HG02938 (cell line): ENCODE data around the gene SLC24A1.
"Not testable (repeated sequence)": the region's sequence is repeated elsewhere in the genome, so short reads cannot be mapped to it uniquely, and the experiment has no call there.

Experiments
- ATAC-seq: cut with Tn5 transposase; IDR thresholded peaks from one replicate; pipeline ENCODE4 v1.9.1; 2021; ENCODE audit warnings: mild to moderate bottlenecking, moderate library complexity; ENCODE audit not compliant: unreplicated experiment

SLC24A1 gene

DNA sequence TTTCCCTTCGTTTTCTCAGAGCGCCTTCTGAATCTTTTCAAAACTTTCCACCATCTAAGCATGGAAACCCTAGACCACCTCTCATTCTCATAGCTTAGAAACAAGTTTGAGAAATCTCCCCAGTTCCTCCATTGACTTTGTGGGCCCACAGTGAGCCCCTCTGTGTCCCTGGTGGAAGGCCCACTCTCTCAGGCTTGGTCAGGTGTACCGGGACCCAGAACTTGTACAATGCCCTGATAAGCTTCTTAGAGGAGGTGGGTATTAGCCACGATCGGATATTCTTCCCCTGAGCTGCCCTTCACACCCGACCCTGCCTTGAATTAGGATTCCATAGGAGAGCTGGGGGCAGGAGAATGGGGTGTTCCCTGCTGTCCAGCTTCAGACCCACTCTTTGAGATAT lies at the start of gene SLC24A1:
Gene SLC24A1 (plus strand): TSS at position 301 of the 400 bp plus-strand sequence. CDS start 2,143 bp downstream, outside the sequence.
- no peak for ATAC-seq

DNA sequence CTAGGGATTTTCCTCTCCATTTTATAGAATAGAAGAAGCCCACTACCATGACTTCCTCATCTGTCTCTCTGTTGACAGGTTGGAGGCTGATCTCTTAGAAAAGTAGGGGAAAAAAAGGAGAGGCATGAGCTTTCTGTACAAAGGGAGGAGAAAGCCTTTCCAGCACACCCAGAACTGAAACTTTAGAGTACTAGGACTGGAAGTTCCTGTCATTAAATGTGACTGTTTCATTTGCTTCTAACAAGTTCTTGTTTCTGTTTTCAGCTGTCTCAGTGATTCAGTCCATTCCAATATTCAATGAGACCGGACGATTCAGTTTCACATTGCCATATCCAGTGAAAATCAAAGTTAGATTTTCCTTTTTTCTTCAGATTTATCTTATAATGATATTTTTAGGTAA lies 49.8 kb upstream of the SLC24A1 start:
- ATAC-seq, result no peak

DNA sequence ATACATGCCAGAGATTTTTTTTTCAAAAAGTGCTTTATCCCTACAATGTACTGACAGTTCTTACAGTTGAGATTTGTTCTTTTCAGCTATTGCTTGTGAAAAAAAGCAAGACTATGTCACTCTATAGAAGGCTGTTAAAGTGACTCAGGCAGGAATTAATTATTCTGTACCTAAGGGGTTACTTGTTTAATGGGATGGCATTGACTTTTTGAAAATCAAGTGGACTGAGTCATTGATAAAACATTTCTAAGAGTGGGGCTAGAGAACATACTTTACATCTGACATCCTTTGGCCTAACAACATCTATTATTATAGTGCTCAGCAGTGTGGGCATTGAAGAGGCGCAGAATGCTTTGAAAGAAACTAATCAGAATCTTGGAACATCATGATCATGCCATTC lies 45.1 kb upstream of the SLC24A1 start:
- ATAC-seq, result no peak

DNA sequence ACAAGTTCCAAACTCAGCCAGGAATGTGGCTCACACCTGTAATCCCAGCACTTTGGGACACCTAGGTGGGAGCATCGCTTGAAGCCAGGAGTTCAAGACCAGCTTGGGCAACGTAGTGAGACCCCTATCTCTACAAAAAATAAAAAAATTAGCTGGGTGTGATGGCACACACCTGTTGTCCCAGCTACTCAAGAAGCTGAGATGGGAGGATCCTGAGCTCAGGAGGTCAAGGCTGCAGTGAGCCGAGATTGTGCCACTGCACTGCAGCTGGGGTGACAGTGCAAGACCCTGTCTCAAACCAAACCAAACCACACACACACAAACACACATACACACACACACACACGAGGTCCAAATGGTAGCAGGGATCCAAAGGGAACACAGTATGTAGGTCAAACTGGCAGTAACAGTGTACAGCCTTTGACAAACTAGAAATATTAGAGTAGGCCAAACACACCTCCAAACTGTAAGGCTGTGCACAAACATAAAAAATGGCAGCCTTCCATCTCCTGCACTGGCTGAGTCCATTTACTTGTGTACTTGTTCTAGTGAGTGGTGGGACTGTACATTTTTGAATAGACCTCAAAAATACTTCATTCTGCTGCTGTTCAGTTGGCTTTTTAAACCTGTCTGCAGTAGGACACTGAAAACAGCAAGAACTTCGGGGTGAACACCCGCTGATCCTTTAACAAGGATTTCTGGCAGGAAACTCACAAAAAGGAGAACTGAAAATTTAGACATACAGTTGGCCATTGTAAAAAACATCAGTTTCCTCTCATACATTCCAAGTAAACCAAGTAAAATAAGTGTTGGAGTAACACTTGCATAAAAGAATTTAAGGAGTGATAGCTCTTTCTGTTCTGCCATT lies 44.4 kb upstream of the SLC24A1 start:
- no peak for ATAC-seq

DNA sequence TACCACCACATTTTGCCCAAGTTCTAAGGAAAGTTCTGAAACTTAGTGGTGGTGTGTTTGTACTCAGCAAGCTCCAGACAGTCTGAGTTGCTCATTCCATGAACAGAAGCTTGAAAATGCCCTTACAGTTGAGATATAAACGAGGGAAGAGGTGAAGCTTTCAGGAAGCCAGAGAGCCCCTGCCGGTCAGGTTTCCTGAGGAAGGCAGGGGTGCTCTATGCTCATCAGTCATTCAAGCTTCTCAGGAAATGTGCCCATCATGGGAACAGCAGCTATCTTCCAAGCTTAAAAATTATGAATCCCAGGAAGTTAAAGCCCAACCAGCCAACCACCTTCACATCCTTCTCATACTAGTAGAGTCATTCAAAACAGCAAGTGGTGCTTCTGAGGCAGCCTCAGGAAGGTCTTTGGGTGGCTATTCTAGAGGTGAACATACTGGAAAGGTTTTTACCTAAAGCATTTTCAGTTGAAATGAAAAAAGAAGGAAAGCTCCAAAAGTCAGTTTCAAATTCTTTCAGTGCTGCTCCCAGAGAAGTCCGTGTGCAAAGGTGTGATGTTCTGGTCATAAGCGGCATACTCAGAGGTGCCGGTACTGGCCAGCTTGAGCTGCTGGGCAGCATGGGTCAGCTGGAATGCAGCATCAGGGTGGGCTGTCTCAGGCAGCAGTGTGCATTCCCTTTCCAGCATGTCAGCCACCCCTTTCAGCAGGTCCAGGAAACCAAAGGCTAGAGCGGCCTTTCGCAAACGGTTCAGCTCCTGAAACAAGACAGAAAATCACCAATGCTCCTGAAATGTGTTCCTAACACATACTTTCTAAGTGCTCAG lies 42.6 kb upstream of the SLC24A1 start:
- ATAC-seq, result no peak

DNA sequence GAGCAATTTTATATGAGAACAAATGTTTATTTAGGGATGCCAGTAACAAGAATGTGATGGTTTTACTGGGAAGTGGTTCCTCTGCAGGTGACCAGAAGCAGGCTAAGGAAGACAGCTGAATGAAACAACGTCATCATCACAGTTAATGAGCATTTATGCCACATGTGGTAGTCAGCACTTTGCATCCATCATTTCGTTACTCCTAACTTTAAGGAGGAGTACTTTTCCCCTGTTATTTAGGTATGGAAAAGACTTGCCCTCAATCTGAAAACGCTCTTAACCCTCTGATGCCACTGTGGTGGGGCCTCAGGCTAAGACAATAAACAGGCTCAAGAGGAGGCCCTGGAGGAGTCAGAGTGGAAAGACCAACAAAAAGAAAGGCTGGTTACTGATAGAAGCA lies 42.0 kb upstream of the SLC24A1 start:
- ATAC-seq, result no peak

DNA sequence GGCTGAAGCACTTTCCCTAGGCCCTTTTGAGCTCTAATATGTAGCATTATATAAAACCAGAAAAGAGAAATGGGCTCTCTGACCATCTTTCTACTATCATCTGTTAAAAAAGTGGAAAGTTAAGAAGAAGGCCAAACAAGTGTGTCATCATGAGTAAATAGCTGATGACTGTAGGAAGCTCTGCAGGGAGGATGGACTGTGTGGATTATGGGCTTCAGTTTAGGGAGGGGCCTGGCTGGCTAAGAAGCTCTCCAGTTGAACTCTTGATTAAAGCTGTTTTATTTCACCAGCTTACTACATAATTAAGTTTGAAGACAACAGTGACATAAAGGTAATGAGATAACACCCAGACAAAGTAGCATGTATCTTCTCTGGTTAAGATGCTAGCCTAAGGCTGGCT lies 41.5 kb upstream of the SLC24A1 start:
- ATAC-seq, result no peak

DNA sequence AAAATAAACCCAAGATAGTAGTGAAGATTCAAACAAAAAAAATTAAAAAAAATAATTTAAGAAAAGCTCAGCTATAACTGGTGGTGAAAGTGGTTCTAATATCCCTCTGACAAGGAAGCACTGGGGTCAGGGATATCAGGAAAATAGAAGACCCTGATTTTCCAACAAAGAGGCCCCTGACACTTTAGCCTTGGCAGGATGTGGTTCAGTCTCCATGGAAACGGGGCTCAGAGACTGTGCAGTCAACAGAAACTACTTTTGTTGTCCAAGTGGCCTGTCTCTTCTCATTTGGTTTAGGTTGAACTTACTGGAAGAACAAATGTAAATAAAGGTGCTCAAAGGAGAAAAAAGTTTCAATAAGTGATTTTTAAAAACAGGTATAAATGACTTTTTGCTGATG lies 38.0 kb upstream of the SLC24A1 start:
- ATAC-seq, result peak; percentile 71

DNA sequence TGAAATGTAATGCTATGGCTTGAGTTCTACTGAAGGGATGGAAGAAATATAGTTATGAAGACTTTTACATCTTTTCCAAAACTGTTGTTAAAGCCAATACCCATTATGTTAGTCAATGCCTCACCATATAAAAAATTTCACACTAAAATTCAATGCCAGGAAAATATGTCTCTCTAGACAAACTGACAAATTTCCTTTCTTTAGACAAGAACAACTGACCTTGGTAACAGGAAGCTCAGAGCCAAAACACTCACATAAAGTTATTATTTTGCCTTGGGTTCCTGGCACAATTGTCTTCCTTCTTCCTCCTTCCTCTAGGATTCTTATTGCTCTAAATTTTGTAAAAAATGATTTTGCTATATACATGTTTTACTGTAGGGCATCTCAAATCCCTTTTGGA lies 37.5 kb upstream of the SLC24A1 start:
- no peak for ATAC-seq

DNA sequence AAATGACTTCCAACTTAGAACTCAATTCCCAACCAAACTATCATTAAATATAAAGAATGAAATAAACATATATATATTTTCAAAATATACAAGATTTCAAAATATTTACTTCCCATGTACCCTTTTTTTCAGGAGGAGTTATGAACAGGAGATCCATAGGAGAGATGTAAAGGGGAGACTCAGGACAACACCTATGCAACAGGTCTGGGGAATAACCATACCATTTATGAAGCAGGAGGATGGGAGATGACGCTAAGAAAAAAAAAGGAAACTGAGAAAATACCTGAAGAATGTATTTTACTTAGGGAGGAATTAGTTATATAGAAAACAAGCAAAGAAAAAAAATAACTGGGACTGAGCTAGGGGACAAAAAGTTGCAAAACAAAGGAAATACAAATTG lies 34.6 kb upstream of the SLC24A1 start:
- no peak for ATAC-seq

DNA sequence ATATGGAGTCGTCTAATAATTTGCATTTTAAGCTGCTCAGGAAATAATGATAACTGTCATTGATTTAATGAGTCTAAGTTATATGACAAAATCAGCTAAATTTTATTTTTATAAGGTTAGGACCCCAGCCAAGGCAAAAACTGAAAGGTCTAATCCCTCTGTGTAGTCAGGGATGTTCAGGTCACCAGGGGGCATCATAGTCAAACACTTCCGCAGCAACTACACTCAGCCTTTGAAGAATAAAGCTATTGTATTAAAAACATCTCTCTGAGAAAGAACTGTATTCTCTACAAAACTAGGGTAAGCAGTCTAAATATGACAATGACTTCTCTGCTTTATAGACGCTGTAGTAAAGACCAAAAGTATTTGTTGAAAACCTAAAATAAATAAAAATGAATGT lies 25.8 kb upstream of the SLC24A1 start:
- ATAC-seq, result no peak

DNA sequence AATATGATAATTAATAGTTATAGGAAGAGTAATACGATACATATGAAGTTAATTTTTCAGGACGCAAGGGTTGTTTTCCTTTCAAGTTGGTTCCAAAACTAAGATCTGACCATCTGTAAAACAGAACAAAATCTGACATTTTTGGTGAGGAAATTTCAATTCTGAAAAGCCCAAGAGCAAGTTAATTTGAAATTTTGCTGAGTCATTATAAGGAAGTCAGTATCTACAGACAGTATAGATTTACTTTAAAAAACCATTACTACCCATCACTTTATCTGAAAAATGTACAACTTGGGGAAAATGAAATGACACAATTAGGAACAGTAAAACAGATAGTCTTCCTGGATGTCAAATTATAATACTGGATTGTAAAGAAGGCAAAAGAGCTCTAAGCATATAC lies 23.3 kb upstream of the SLC24A1 start:
- ATAC-seq, result no peak

DNA sequence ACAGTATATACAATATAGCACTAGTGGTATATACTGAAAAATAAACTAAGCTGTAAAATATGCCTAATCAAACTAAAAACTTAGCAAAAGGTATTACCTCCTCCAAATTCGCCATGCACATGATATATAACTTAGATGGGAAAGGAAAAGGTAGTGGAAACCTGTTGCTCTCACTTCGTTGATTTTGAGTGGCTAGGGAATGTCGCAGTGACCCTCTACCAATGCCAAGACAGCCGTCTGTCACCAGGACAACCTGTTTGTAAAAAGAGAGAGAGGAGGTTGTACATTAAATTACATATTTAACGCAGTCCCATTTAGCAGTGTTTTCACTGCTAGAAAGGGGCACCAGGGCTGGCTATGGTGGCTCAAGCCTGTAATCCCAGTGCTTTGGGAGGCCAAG lies 22.1 kb upstream of the SLC24A1 start:
- ATAC-seq, result no peak

DNA sequence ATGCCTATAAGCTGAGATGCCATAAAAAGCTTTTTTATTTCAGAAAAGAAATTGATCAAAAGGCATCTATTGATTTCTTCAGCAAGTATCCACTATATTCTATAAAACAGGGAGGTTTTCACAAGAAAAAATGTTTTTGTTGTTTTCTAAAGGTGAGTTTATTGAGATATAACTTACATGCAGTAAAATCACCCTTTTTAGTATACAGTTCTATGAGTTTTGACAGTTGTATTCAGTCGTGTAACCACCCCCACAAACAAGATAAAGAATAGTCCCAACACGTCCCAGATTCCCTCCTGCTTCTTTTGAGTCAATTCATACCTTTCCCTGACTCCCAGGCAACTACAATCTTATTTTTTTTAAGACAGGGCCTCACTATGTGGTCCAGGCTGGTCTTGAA lies 18.6 kb upstream of the SLC24A1 start:
- ATAC-seq, result no peak

DNA sequence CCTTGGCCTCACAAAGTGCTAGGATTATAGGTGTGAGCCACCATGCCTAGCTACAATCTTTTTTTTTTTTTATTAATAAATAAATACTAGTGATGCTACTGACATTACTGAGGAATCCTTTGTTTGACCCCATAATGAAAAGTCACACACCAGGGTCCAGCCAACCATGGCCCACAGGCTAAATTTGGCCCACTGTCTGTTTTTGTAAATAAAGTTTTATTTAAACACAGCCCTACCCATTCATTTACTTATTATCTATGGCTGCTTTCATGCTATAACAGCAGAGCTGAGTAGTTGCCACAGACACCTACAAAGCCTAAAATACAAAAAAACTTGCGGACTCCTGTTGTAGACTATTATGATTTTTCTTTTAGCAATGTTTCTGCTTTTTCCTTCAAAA lies 18.2 kb upstream of the SLC24A1 start:
- ATAC-seq, result no peak

DNA sequence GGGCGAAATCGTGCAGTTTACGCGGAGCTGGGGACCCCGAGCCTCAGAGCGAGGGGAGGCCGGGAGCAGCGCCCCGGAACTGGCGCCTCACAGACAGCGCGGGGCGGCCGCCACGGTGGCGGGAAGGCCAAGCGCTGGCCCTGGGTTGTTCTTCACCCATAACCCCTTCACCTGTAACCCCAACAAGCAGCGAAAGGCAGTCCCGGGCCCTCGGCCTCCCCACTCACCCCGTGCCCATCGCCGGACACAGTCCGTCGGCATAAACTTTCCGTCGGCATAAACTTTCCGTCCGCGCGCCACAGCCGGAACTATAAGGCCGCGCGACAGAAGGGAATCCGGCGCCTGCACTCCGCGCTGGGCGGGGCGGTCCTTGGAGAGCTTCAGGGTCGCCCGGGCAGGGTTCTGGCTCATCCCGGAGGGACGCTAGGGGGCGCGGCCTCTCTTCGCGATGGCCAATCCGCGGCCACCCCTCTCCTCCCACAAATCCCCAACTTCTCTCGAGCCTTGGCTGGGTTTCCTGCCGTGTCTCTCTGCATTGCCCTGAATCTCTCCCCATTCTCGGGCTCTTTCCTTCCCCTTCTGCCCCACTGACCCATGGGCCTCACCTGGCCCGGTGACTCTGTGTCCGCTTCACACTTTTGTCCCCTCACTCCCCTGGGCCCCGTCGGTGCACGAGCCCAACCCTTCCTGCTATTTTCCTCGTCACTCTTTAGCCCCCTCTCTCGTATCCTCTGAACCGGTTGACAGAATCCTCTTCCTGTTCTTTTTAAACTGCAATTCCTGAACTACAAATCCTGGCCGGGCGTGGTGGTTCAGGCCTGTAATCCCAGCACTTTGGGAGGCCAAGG lies 10.6 kb upstream of the SLC24A1 start, which contains the start of gene INTS14:
Gene INTS14 (minus strand): TSS at position 261 of the 848 bp plus-strand sequence. CDS start 3,751 bp downstream, outside the sequence.
- peak; percentile 88 for ATAC-seq

DNA sequence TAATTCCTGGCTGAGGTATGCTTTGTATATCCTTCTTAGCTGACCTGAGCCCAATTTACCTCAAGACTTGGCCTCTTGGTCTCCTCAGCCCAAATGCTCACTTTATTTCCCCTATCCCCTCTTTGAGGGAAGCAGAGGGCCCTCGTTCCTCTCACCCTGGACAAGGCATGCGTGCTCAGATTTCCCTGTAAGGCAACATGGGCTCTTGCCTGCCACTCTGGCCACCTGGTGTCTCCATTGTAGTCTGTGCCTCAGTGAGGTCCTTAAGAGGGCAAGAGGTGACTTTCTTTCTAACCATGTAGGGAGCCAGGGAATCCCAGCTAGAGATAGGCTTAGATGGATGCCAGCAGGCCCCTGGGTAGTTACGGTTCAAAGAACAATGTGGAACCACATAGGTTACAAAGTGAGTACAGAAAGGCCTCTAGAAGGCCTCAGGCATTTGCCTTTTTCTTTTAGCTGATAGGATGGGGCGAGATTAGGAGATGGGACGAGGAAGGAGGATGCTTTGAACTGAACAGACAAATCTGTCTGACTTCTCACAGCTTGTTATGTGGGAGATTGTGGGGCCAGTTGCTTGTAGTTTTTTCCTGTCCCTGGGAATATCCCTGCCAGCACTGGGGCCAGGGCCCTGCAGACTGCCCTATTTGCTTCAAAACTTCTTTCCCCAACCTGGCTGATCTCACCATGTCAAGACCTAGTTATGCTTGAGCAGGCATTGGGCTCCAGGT lies 9.7 kb upstream of the SLC24A1 start:
- ATAC-seq, result no peak

DNA sequence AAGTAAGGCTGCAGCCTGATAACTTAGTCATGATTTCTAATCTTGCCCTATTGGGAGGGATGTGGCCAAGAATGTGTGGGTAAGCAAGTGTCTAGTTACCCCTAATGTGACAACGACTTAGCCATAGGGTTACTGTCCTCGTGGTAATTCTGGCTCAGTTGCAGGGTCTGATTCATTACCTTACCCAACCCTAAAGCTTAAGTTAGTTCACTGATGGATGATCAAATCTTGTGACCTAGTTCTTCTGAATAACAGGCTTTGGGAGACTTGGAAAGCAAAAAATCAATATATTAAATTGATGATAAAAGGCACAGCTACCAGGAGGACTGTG lies 9.2 kb upstream of the SLC24A1 start:
- no peak for ATAC-seq

DNA sequence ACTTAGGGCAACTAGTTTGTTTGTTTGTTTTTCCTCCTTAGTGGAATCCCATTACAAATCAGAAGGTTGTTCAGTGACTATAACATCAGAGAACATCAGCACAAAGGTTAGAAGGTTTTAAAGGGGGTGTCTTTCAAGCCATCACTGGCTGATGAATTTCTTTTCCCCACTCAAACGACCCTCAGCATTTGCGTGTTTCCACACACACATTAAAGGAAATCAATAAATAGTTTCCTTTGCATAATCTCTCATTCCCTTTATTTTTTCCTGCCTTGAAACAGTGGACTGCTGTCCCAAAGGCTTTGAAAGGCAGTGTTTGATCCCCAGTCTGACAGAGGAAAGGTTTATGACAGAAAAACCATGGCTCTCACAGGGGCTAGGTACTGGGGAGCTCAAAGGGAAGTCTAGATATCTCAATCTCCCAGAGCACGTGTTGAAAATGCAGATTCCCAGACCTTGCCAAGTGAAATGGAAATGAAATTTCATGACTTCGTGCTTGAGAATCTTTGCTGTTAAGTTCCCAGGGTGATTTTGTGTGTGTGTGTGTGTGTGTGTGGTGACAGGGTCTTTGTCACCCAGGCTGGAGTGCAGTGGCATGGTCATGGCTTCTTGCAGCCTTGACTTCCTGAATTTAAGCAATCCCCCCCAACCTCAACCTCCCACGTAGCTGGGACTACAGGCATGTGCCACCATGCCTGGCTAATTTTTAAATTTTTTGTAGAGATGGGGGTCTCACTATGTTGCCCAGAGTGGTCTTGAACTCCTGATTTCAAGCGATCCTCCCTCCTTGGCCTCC lies 8.6 kb upstream of the SLC24A1 start:
- ATAC-seq, result no peak

DNA sequence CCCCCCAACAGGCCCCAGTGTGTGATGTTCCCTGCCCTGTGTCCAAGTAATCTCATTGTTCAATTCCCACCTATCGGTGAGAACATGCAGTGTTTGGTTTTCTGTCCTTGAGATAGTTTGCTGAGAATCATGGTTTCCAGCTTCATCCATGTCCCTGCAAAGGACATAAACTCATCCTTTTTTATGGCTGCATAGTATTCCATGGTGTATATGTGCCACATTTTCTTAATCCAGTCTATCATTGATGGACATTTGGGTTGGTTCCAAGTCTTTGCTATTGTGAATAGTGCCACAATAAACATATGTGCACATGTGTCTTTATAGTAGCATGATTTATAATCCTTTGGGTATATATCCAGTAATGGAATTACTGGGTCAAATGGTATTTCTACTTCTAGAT lies 5.9 kb upstream of the SLC24A1 start:
- not testable (repeated sequence) for ATAC-seq
